ENCODE results near the gene NPDC1.
"Not testable (repeated sequence)": the region's sequence is repeated elsewhere in the genome, so short reads cannot be mapped to it uniquely, and the experiment has no call there.

Gene NPDC1

GRCh38 chr9:137074657-137075274 is 28.8 kb upstream of the NPDC1 start:
- no peak for DNase-seq

GRCh38 chr9:137073992-137074399 is 28.0 kb upstream of the NPDC1 start:
- no peak for DNase-seq

DNA sequence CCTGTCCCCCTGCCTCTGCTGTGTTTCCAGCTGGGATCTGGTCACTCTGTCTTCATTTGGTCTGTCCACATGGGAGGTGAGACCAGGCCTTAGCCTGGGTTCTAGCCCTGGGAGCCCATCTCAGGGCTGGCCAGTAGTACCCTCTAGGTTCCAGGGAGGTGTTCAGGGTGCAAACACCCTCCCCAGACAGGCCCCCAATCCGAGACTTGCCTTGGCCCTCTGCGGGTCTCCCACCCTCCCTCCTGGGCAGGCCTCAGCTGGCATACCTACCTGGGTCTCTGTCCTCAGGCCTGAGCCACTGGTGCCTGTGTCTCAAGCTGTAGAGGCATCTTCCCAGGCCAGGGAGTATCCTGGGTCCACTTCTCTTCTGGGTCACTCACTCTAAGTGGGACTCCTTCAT is 25.3 kb upstream of the NPDC1 start:
- no peak for DNase-seq

GRCh38 chr9:137070906-137071275 is 24.9 kb upstream of the NPDC1 start:
- DNase-seq, result no peak

DNA sequence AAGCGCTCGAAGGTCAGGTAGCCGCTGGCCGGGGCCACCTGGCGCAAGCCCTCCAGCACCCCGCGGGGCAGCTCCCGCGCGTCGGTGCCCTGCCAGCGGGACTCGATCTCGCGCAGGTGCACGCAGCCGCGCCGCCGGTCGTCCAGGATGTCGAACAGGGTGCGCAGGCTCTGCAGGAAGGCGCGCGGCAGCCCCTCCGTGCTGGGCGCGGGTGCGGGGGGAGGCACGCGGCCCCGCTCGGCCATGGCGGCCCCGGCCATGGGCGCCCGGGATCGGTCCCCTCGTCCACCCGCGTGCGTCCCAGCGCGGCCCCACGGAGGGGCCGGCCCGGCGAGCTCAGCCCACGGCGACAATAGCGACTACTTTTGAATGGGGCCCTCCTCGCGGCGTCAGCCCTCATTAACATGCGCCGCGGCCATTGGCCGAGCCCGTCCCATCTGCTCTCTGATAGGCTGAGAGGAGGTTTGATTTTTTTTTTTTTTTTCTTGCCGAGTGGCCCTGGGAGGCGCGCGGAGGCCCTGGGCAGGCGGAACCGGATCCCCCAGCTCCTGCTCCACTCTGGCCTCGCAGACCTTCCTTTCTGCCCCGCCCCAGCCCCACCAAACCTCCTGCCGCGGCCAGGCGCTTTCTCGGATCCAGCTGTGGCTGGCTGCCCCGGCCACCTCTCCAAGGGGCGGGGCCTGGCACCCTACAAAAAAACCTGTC is 24.4 kb upstream of the NPDC1 start, which contains the start of gene SAPCD2:
TSS of gene SAPCD2 (minus strand) at position 357 of the 705 bp plus-strand sequence. CDS start at position 260, 97 bp downstream.
- peak; percentile 85 for DNase-seq

- no peak for DNase-seq
These were observed 23.6 kb upstream of the NPDC1 start for GRCh38 chr9:137069508-137070091.

DNA sequence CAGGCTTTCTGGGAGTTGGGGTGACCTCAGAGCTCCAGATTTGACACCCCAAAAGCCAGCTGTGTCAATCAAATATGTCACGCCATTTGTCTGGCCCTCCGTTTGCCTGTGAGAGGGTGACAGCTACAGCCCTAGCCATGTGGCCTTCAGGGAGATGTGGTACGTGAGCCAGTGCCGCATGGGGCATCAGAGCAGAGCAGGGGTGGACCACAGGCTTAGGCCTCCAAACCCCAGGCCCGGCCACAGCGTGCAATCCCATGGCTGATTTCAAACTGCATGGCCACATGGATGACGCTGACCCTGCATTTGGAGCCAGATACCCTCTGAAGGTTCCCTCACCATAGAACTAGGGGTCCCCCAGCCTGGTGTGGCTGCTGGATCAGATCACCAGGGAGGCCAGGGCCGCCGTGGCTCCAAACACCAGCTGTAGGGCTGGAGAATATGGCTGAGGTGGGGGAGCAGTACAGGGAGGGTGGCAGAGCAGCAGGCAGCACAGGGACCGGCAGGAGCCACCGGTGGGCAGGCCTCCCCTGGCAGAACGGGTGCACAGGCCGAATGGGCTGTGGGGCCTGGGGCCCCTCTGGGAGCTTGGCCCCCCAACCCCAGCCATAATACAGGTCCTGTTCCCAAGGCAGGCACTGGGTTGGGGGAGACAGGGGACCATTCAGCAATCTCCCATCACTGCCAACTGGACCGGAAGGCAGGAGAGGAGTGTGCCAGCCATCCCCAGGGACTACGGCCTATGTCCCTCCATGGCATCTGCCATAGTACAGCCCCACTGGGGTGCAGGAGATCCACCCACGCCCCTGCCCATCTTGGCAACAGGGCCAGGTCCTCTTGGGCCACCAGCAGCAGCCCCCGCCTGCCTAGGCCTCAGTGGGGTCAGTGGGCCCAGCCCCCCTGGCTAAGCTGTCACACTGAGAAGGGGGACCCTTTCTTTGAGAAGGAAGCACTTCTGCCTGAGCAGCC is 22.8 kb upstream of the NPDC1 start:
- DNase-seq, result no peak

GRCh38 chr9:137067860-137068538 is 22.0 kb upstream of the NPDC1 start:
- DNase-seq, result peak; percentile 87

DNA sequence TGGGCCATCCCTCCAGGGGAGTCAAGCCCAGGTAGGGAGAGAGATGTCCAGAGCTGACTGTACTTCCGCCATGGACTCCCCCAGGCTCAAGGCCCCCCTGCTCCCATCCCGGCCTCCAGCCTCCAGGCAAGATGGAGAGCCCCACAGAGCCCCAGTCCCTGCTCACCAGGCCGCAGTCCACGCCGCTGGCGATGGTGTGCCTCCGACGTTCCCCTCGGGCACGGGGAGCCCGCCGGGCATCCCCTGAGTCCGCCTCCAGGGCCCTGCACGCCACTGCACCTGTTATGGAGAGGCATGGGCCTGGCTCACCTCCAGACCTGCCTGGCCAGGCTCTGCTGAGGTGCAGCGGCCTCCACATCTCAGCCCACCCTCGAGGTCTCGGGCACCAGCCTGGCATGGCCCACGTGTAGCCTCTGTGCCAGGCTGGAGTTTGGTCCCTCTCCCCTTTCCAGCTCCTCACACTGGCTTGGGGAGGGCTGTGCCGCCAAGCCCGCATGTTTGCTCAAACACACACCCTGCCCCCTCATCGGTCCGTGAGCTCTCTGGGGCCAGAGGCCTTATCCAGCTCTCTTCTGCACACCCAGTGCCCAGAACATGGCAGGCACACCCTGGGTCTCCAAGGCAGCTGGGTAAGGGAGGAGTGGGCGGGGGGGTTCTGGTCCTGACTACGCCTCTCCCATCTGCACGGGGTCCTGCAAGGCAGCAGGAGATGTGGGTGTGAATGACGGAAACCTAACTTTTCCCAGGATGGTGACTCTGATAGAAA is 20.3 kb upstream of the NPDC1 start:
- DNase-seq, result no peak

DNA sequence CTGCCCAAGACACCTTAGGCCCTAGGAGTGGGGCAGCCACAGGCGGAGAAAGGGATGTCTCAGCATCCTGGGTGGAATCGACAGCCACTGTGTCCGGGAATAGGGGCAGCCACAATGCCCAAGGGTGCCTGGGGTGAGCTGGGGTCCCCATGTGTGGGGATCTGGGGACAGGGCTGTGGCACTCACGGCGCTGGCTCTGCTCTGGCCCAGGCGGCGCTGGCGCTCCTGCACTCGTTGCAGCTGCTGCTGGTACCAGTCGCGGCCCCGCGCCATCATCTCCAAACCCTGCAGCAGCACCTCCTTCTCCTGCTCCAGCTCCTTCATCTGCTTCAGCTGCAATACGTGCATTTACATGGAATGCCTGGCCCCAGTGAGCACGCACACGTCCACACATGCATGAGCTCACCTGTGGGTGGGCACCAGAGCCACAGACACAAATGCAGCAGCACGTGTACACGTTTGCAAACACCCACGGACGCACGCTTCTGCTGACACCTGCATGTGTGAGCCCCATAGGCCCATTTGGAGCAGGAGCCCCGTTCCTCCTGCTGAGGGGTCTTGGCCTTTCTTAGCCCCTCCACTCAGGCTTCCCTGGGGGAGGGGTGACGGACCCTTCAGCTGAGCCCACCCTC is 19.5 kb upstream of the NPDC1 start:
- DNase-seq, result no peak

DNA sequence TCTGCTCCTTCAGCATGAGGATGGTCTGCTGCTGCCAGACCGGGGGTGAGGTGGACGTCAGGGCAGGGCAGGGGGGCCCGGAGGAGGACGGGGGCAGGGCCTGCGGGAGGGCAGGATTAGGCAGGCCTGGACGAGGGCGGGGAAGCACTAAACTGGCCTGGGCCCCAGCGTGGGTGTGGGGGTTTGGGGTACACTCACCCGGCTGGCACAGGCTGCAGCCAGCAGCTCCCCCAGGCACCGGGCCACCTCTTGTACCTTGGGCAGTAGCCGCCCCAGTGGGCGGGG is 18.8 kb upstream of the NPDC1 start:
- no peak for DNase-seq

DNA sequence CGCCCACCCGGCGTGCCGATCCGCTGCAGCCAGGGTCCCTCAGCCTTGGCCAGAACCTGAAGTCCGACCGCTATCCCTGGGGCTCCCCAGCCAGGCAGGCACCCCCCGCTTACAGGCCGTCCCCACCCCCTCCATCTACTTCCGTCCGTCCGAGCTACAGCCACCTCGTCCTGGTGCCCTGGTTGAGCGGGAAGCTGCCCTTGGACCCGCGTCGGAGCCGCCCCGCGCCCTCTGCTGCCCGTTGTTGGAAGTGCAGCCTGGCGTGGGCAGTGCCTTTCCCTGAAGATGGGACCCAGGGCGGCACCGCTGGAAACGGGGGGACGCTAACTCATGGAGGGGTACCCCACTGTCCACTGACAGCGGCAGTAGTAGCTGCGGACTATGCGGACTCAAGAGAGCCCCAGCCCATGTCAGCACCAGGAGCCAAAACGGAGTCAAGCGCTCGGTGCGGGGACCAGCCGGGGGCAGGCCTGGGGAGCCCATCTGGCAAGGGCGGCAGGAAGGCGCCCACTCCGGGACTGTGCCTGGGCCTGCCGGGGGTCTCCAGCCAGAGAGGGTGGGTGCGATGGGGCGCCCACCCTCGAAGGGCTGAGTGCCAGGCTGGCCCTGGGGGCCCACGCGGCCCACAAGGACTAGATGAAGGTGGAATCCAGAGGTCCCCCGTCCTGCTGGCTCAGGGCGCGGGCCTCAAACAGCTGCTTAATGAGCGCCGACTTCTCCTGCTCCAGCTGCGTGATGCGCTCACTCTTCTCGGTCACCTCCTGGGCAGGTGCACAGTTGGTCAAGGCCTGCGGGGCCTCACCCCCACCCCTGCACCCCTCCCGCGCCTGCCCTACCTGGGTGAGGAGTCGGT is 18.3 kb upstream of the NPDC1 start:
- peak; percentile 69 for DNase-seq

DNA sequence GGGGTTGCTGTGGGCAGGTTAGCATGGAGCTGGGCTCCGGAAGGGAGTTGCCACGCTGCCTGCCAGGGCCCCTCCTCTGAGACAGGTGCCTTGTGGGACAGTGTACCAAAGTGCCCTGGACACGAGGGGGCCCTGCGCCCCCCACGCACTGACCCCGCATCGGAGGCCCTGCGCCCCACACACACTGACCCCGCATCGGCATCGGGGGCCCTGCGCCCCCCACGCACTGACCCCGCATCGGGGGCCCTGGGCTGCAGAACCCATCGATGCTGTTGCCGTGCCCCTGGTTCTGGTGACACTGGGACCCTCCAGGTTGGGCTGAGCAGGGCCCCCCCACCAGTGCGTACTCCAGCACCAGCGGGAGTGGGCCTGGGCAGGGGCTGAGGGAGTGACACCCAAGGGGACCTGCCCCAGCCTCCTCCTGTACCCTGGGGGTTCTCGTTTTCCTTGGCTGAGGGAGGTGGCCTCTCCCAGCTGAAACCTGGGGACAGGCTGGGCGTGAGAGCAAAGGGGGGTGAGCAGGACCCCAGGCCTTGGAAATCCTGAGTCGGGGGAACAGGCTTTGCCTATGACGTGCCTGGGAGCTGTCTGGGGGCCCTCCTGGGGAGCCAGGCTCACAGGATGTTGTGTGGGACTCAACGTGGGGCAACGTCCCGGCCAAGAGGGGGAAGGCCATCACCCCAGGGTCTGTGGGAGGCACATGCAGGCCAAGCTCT is 17.5 kb upstream of the NPDC1 start:
- DNase-seq, result no peak

DNA sequence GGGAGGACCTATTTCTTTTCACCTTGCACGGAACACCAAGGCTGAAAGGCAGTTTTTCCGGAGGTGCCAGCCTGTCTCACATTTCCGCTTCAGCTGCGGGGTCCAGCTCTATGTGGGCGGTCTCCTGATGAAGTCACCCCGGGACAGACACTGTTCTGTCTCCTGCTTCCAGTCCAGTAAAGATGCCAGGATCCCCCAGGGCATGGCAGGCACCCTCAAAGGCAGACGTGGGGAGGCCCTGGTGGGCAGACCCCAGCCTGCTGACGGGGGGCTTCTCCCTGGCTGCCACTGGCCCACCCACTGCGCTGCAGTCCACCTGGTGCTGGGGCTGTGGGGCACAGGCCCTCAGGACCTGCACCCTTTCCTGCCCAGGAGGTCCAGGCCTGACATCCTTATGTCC is 16.8 kb upstream of the NPDC1 start:
- not testable (repeated sequence) for DNase-seq

DNA sequence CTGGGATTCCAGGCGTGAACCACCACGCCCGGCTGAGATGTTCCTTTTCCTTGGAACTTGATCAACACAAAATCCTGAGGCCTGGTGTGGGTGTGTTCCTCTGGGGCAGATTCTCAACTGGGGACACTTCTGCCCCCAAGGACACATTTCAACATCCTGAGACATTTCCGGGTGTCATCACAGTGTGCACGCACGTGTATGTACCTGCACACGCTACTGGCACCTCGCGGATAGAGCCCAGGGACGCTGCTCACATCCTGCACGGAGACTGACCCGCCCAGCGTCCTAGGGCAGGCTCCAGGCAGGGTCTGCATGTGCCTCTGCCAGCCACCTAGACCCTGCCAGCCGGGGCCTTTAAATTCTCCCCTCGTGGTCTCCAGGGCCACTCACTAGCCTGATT is 16.4 kb upstream of the NPDC1 start:
- no peak for DNase-seq

- DNase-seq, result no peak
These were observed 12.7 kb upstream of the NPDC1 start for GRCh38 chr9:137058521-137059234.

DNA sequence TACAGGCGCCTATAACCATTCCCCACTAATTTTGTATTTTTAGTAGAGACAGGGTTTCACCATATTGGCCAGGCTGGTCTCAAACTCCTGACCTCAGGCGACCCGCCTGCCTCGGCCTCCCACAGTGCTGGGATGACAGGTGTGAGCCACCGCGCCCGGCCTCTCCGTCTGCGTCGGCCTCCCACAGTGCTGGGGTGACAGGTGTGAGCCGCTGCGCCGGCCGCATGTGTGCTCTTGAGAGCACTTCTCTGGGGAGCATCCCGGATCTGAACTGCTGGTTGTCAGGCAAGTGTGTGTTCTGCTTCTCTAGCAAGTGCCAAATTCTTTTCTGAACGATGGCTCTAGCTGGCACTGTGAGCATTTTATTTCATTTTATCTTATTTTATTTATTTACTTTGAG is 11.6 kb upstream of the NPDC1 start:
- DNase-seq, result no peak

DNA sequence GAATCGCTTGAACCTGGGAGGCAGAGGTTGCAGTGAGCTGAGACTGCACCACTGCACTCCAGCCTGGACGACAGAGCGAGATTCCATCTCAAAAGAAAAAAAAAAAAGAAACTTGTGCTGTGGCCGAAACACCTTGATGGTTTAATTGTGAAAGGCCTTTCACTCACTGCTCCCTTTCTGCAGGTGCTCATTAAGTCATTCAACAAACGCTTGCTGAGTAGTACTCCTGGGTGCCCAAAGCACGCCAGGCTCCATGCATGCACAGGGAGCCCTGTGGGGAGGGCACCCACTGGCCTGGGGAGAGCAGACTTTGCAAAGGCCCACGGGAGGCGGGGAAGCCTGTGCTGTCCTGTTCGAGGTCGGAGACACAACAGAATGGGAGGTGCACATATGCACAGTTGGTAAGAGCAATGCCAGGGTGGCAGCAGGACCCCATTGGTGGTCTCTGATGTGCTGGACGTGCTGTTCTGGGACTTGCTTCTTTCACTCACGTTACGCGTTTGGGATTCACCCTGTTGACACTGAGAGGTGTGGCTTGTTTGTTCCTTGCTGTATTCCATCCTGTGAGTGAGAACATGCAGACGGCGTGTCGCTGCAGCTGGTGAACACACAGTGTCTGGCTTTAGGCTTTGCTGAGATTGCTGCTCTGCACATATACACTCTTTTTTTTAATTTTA is 10.9 kb upstream of the NPDC1 start:
- DNase-seq, result no peak

All from stimulated activated CD4-positive, alpha-beta T cell treated with anti-CD3 and anti-CD28 coated beads, Interleukin-4, amount 100 ng/mL, for 24 hours (primary cell).